K562 (cell line): ENCODE results near the gene RAB1B.

Experiments
- BCLAF1 ChIP-seq, 2 experiments: fragments of 450-650 bp in 1 of 2; IDR thresholded peaks; 2 replicates each; pipeline ENCODE4 v1.6.1; 2011 to 2017; ENCODE audit warnings: low read depth in 2 of 2, antibody characterized with exemption in 1 of 2, borderline replicate concordance in 1 of 2, low read length in 1 of 2, mild to moderate bottlenecking in 1 of 2, mixed read lengths in 1 of 2; ENCODE audit not compliant: control insufficient read depth in 1 of 2
- BRCA1 ChIP-seq, 2 experiments: fragments of 450-650 bp in 1 of 2; sonication (generic) in 1 of 2; formaldehyde crosslinking in 1 of 2; IDR thresholded peaks; 2 replicates each; pipeline versions ENCODE4 v1.5.0 to v1.6.1; 2017 to 2020; ENCODE audit warnings: mild to moderate bottlenecking in 1 of 2, missing genetic modification reagents in 1 of 2
- CBX8 ChIP-seq: fragments of 200-600 bp; sonication (generic); IDR thresholded peaks from 2 replicates; pipeline ENCODE4 v1.6.1; 2012; ENCODE audit warnings: borderline replicate concordance, mixed run types, low read depth, mild to moderate bottlenecking, moderate library complexity, mixed read lengths, low read length, control low read depth, inconsistent platforms; ENCODE audit not compliant: poor library complexity, severe bottlenecking; ENCODE audit errors: extremely low read depth
- CEBPB ChIP-seq: fragments of 450-650 bp; IDR thresholded peaks from 2 replicates; pipeline ENCODE4 v1.6.1; 2016; ENCODE audit warnings: missing genetic modification characterization, missing compliant biosample characterization
- CEBPZ ChIP-seq: fragments of 150-350 bp; IDR thresholded peaks from 2 replicates; pipeline ENCODE4 v1.6.1; 2014; ENCODE audit warnings: low read depth, mild to moderate bottlenecking, low read length, borderline replicate concordance
- IRF2 ChIP-seq: sonication (generic); formaldehyde crosslinking; IDR thresholded peaks from 2 replicates; pipeline ENCODE4 v1.8.1; 2022; ENCODE audit warnings: mild to moderate bottlenecking, missing genetic modification reagents
- NRF1 ChIP-seq, 2 experiments: fragments of 450-650 bp; IDR thresholded peaks in 1 of 2; conservative IDR thresholded peaks in 1 of 2; 2 replicates each; pipeline ENCODE4 v1.6.1; 2014; ENCODE audit warnings: mild to moderate bottlenecking in 2 of 2
- POU5F1 ChIP-seq: fragments of 150-350 bp; IDR thresholded peaks from 2 replicates; pipeline ENCODE4 v1.6.1; 2014; ENCODE audit warnings: borderline replicate concordance, low read length, low read depth, mild to moderate bottlenecking; ENCODE audit not compliant: partially characterized antibody
- TCFL5 ChIP-seq: fragments of 250-450 bp; sonication (Bioruptor Pico); conservative IDR thresholded peaks from 2 replicates; pipeline ENCODE4 v1.6.1; 2021; ENCODE audit warnings: mild to moderate bottlenecking, moderate library complexity, matching md5 sums

GRCh38 chr11:66262191-66262590 is 6.2 kb upstream of the RAB1B start:
- TF ChIP-seq BRCA1 (IDR thresholded peaks at IDR 0.05) = no peak
- TF ChIP-seq BRCA1 (CRISPR knock-in tag; IDR thresholded peaks at IDR 0.05) = no peak
- TF ChIP-seq CBX8 = no peak
- no peak for TF ChIP-seq CEBPB
- TF ChIP-seq POU5F1 = no peak
- TF ChIP-seq NRF1 (conservative IDR thresholded peaks at IDR 0.05 in 1 of 2, IDR thresholded peaks at IDR 0.05 in 1 of 2) = no peak
- no peak for TF ChIP-seq CEBPZ
- no peak for TF ChIP-seq BCLAF1 (IDR thresholded peaks at IDR 0.05; ENCODE audit: borderline replicate concordance in 1 of 2, control insufficient read depth in 1 of 2, low read depth in 2 of 2, low read length in 1 of 2)
- TF ChIP-seq IRF2 (CRISPR knock-in tag) = no peak
- no peak for TF ChIP-seq TCFL5 (CRISPR knock-in tag)
